ENCODE results near the gene CTRB2. TPM values are rescaled to one million over a fixed set of nuclear protein-coding genes. Genes with fewer than 3 reads are reported as not detected.
A peak's percentile ranks its signal among the peaks of the same experiment; 100 is the strongest.

Gene CTRB2
- total and polyA plus RNA-seq, 2 of the 8 experiments (the other 6 are each of a cell fraction or from before 2014, with no cell fraction given): not detected

DNA sequence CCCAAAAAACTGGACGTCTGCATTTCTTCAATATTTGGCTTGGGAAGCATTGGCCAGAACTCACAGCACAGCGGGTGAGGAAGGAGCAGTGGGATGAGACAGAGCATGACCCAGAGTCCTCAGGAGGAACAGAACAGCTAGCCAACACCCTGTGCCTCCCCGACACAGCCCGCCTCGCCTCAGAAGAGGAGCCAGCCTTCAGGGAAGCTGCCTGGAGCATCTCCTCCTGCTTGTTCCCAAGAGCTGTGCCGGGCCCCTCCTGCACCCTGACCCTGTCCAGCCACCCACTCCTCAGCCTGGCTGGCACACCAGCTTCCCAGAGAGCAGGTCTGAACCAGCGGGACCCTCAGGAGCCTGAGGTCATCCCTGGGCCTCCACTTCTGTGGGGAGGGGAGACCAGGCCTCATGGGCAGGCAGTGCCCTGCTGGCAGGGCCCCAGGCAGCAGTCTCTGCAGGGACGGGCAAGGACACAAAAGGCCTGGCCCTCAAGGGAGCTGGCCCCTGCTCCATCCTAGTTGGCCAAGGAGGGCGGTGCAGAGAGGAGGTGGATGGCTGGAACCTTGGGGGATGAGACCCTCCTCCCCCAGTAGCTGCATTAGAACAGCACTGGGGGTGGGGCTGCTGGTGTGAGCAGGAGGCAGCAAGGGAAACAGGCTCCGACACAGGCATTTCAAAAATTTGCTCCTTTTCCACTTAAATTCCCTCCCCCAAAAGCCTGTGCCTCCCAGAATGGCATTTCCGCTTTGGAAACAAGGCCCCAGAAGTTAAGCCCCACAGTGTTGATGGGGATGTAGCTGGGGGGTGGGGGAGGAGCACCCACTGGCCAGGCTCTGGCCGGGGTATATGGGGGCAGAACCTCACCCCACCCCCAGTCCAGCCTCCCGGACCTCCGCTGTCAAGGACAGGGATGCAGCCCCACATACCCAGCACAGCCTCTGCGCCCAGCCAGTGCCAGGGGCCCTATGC is 46.3 kb upstream of the CTRB2 start (continued):
- peak; percentile 78 for TF ChIP-seq CTBP2 (IDR thresholded peaks at IDR 0.05; ENCODE audit: borderline replicate concordance, insufficient read depth, insufficient read length, low read length)
- no peak for TF ChIP-seq CHD1 (IDR thresholded peaks at IDR 0.05; ENCODE audit: low read depth, low read length)
- TF ChIP-seq RAD21 (IDR thresholded peaks at IDR 0.05 in 1 of 2, conservative IDR thresholded peaks at IDR 0.05 in 1 of 2; ENCODE audit: low read depth in 2 of 2, low read length in 2 of 2): peak in 1 of 2 experiments; percentile 15; a peak in 1 of 4 replicates
- no peak for TF ChIP-seq HDAC6 (IDR thresholded peaks at IDR 0.05; ENCODE audit: low read depth, low read length)
- TF ChIP-seq BCL11A (IDR thresholded peaks at IDR 0.05; ENCODE audit: low read depth in 2 of 2, low read length in 2 of 2): no peak
- TF ChIP-seq RBBP5 (IDR thresholded peaks at IDR 0.05; ENCODE audit: borderline replicate concordance, low read depth, low read length): peak; percentile 79; the same call in 1 of the 2 replicates
- peak; percentile 47 for TF ChIP-seq TAF7 (optimal IDR thresholded peaks at IDR 0.05; ENCODE audit: borderline replicate concordance, low read depth, low read length)
- TF ChIP-seq POLR2A (IDR thresholded peaks at IDR 0.05; ENCODE audit: control extremely low read depth in 1 of 2, low read depth in 2 of 2, low read length in 2 of 2): peak in 1 of 2 experiments; percentile 71; a peak in 2 of 3 replicates
- TF ChIP-seq FOSL1 (IDR thresholded peaks at IDR 0.05; ENCODE audit: insufficient read depth, low read depth, low read length): no peak
- TF ChIP-seq, protein P1, sequence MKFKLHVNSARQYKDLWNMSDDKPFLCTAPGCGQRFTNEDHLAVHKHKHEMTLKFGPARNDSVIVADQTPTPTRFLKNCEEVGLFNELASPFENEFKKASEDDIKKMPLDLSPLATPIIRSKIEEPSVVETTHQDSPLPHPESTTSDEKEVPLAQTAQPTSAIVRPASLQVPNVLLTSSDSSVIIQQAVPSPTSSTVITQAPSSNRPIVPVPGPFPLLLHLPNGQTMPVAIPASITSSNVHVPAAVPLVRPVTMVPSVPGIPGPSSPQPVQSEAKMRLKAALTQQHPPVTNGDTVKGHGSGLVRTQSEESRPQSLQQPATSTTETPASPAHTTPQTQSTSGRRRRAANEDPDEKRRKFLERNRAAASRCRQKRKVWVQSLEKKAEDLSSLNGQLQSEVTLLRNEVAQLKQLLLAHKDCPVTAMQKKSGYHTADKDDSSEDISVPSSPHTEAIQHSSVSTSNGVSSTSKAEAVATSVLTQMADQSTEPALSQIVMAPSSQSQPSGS (IDR thresholded peaks at IDR 0.05; ENCODE audit: low read length): 0 out of 2 replicates have a peak, but pooled peaks have one; percentile 4
- no peak for TF ChIP-seq GTF2F1 (IDR thresholded peaks at IDR 0.05; ENCODE audit: borderline replicate concordance, low read depth, low read length)
- TF ChIP-seq BRCA1 (IDR thresholded peaks at IDR 0.05; ENCODE audit: low read depth, low read length): no peak
- peak; percentile 61 for TF ChIP-seq NANOG (IDR thresholded peaks at IDR 0.05; ENCODE audit: insufficient read depth, low read depth, low read length, poor library complexity, severe bottlenecking)
- no peak for TF ChIP-seq KDM5A (IDR thresholded peaks at IDR 0.05; ENCODE audit: low read length)
- TF ChIP-seq, protein P2, sequence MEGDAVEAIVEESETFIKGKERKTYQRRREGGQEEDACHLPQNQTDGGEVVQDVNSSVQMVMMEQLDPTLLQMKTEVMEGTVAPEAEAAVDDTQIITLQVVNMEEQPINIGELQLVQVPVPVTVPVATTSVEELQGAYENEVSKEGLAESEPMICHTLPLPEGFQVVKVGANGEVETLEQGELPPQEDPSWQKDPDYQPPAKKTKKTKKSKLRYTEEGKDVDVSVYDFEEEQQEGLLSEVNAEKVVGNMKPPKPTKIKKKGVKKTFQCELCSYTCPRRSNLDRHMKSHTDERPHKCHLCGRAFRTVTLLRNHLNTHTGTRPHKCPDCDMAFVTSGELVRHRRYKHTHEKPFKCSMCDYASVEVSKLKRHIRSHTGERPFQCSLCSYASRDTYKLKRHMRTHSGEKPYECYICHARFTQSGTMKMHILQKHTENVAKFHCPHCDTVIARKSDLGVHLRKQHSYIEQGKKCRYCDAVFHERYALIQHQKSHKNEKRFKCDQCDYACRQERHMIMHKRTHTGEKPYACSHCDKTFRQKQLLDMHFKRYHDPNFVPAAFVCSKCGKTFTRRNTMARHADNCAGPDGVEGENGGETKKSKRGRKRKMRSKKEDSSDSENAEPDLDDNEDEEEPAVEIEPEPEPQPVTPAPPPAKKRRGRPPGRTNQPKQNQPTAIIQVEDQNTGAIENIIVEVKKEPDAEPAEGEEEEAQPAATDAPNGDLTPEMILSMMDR (IDR thresholded peaks at IDR 0.05; ENCODE audit: control extremely low read depth in 1 of 3, insufficient read depth in 1 of 3, low read depth in 1 of 3, low read length in 3 of 3): no peak
- TF ChIP-seq, protein P3, sequence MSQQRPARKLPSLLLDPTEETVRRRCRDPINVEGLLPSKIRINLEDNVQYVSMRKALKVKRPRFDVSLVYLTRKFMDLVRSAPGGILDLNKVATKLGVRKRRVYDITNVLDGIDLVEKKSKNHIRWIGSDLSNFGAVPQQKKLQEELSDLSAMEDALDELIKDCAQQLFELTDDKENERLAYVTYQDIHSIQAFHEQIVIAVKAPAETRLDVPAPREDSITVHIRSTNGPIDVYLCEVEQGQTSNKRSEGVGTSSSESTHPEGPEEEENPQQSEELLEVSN (IDR thresholded peaks at IDR 0.05): no peak
- TF ChIP-seq YY1 (IDR thresholded peaks at IDR 0.05; ENCODE audit: low read depth, low read length): no peak
